LNCAP (cell line): Measurements from ENCODE around the gene B3GALT5.

Experiments
- TF ChIP-seq, protein P1 (sequence below): fragments of 450-650 bp; IDR thresholded peaks from 2 replicates; pipeline ENCODE4 v1.5.1; 2017; ENCODE audit warnings: mild to moderate bottlenecking

Gene B3GALT5

DNA sequence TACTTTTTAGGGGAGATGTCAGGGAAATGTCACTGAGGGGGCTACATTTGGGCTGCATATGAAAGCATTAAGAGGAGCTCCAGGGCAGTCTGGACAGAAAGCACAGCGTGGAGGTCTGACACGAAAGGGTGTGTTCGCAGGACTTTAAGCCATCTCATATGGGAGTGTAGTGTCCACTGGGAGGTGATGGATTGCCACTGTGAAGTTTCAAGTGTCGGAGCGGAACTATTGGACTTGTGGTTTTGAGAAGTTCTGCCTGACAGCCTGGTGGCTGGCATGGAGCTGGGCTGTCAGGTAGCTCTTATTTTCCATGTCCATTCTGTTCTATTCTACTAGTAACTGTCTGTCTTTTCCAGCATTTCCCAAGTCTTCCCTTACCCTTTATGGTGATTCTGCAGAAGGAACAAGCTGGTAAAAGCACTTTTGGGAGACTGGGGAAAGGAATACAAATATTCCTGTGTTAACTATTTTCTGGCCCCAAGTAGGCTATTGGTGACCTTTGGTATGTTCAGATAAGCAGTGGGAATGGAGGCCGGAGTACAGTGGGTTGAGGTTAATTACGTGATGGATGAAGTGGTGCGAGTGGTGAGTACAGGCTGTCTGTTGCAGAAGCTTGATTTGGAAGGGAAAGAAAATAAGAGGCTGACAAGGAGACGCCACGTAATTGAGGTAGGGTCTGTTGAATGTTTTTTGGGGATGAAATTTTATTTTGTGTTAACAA, 19.3 kb downstream of the B3GALT5 start:
- TF ChIP-seq, protein P1, sequence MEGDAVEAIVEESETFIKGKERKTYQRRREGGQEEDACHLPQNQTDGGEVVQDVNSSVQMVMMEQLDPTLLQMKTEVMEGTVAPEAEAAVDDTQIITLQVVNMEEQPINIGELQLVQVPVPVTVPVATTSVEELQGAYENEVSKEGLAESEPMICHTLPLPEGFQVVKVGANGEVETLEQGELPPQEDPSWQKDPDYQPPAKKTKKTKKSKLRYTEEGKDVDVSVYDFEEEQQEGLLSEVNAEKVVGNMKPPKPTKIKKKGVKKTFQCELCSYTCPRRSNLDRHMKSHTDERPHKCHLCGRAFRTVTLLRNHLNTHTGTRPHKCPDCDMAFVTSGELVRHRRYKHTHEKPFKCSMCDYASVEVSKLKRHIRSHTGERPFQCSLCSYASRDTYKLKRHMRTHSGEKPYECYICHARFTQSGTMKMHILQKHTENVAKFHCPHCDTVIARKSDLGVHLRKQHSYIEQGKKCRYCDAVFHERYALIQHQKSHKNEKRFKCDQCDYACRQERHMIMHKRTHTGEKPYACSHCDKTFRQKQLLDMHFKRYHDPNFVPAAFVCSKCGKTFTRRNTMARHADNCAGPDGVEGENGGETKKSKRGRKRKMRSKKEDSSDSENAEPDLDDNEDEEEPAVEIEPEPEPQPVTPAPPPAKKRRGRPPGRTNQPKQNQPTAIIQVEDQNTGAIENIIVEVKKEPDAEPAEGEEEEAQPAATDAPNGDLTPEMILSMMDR, result no peak

DNA sequence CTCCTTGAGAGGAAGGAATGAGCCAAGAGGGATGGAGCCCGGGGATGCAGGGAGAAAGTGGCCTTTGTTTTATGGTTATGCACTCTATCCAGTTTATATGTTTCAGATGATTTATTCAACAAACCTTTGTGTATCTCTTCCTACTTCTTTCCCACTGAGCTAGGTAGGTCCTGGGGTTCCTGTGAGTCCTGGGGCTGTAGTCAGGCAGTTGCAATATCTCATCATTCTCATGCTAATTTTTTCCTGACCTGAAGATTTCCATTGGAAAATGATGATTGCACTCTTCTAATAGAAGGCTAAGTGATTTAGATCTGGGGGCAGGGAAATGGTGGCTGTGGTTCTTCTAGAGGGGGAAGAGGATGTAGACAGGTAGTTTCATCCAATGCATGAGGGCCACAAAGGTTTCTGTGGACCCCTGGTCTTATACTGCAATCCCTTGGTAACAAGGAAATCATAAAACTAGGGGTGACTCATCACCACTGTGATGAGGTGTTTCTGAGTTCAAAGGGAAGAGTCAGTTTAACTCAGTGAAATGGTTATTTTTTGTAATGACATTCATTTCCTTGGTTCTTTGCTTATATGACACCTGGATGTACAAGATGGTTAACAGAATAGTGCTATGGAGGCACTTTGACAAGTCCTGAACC, 20.2 kb downstream of the B3GALT5 start:
- TF ChIP-seq, protein P1, result no peak

DNA sequence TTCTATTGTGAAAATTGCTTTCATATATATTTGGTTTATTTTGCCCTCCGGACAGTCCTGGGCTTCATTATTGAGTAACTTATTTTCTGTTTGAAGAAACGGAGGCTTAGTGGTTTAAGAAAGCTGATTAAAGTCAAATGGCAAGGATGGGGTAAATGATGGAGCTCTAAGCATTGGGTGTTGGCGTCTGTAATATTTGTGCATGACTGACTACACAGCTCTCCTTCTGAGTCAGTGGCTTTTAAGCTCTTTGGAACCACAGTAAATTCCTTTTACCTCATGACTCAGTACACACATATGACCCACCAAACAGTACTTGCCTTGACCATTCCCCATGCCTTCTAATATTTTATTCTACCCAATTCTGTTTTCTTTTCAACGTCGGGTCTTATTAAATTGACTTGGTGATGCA, 21.0 kb downstream of the B3GALT5 start:
- TF ChIP-seq, protein P1, result no peak

DNA sequence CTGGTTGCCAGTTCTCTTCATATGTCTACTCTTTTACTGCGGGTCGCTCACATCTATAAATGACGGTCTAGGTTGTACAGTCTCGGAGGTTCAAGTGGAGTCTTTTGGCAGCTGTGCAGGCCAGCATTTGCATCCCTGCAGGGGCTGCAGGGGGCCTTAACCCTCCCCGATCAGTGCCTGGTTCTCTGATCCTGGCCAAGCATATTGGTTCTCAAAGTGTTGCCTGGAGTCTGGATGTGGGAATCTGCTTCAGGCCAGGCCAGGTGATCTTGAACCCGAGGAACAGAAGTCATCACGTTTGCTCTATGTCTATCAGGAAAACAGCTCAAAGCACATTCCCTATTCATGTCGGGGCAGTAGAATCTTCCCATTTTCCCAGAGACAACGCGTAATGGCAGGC, 21.8 kb downstream of the B3GALT5 start:
- TF ChIP-seq, protein P1, result no peak

DNA sequence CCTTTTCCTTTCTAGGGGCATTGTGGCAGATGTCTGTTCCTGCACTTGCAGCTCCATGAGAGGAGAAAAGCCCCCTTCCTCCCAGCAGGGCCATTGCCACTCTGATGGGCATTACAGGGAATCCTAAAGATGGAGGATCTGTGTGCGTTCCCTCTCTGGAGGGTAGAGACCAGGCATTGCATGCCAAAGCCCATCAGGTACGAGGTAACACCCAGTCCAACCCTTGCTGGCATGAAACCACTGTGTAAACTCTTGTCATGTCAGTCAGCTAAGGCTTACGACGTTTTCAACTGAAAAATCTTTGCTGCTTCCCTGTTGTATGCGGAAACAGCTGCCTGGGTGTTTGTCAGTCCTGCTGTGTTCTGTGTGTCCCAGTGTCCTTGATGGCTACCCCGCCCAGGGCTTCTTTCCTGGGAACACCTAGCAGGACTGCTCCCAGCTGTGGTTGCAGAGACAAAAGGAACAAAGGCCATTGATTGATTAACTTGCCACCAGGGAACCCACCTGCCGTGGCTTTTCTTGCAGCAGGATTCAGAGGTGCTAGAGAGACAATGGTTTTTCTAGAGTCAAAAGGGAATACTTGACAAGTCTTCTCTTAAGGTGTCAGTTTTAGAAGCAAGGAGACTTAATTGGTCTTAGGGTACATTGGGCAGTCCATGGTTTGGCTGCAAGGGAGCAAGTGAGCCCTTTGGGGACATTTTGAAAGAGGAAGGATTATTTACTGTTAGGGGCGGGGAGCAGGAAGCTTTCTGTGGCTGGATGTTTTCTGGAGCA, 24.6 kb downstream of the B3GALT5 start:
- TF ChIP-seq, protein P1, result no peak

DNA sequence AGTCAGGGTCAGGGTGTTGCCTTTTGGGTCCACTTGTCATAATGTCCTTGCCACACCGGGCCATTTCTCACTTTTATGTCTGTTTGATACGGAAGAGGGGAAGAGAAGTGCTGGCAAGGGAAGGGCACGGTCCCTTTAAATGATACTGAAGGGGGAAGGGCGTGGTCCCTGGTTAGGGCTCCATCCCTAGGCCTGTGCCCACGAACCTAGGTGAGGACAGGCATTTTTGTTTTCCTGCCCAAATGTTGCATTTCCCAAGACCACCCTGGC, 25.2 kb downstream of the B3GALT5 start:
- TF ChIP-seq, protein P1, result no peak

DNA sequence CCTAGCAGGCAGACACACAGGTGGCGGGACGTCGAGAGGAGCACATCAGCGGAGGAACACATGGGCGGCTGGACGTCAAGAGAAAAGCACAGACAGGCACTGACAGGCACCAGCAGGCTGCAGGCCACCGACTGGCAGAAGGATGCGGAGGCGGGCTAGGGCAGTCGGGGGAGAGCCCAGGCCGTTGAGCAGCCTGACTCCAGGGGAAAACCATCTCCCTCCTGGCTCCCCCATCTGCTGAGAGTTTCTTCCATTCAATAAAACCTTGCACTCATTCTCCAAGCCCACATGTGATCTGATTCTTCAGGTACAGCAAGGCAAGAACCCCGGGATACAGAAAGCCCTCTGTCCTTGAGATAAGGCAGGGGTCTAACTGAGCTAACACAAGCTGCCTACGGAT, 25.5 kb downstream of the B3GALT5 start:
- TF ChIP-seq, protein P1, result no peak
